Ramos (cell line): Measurements from ENCODE around the gene SELENOH.

Experiments
- in situ Hi-C: fragments of 300-500 bp; cut with MboI; formaldehyde crosslinking; loops from one replicate; pipeline ENCODE4 v1.14.3; 2022; ENCODE audit warnings: low sequenced_read_pairs; ENCODE audit not compliant: unreplicated experiment

Gene SELENOH

GRCh38 chr11:57744357-57744756, 3.1 kb downstream of the SELENOH start:
- in situ Hi-C loops: no loop called here

GRCh38 chr11:57745206-57745605, 3.9 kb downstream of the SELENOH start:
- in situ Hi-C loops: no loop called here

GRCh38 chr11:57746920-57747319, 5.6 kb downstream of the SELENOH start:
- in situ Hi-C loops: no loop called here

DNA sequence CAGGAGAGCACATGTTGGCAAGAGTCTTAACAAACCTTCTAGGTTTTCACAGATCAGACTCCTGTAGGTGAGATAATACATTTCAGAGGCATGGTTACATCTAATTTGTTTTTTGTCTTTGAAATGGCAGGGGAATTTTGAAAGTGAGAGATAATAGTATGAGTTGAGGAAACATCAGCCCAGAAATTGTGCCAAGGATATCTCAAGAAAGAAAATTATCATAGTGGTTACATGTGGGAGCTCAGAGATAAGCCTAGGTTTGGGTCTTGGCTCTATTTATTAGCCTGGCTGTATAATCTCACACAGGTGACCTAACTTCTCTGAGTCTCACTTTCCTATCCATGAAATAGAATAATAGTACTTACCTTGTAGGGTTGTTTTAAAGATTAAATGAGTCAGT, 9.9 kb downstream of the SELENOH start:
- in situ Hi-C loops: no loop called here

GRCh38 chr11:57751676-57752253, 10.5 kb downstream of the SELENOH start, which contains the start of gene BTBD18:
BTBD18 (minus strand) TSS chr11:57751819; CDS start chr11:57751188, 631 bp downstream.
- in situ Hi-C loops: no loop called here

DNA sequence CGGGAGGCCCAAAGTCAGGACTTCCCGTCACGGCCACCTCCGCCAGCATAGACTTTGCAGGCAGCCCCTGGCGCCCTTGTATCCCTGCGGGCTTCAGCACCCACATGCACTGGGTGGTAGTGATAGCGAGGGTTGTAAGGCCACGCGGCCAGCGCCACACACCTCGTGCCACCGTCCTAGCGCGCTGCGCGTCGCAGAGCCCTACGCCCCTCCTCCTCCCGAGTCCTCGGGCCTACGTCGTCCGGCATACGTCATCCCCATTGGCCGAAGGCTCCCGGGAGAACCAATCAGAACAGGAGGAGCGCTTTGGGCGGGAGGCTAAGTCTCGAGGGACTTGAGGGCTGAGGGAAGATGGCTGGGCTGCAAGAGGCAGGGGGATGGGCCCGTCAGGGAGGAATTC, 11.7 kb downstream of the SELENOH start:
- in situ Hi-C loops: no loop called here

DNA sequence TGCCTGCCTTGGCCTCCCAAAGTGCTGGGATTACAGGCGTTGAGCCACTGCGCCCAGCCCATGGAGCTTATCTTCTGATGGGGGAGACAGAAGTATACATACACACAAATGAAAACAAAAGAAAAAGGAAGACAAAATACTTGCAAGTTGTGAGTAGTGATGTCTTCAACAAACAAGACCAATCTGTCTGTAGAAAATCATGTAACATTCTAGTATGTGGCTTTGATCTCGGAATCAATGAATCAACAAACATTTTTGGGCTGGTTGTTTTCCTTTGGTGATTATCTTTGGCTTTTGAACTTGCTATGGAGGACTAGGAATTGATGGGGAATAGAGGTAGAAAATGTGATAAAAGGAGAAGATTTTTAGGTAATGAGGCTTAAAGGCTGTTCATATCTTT, 16.9 kb downstream of the SELENOH start:
- in situ Hi-C loops: no loop called here

DNA sequence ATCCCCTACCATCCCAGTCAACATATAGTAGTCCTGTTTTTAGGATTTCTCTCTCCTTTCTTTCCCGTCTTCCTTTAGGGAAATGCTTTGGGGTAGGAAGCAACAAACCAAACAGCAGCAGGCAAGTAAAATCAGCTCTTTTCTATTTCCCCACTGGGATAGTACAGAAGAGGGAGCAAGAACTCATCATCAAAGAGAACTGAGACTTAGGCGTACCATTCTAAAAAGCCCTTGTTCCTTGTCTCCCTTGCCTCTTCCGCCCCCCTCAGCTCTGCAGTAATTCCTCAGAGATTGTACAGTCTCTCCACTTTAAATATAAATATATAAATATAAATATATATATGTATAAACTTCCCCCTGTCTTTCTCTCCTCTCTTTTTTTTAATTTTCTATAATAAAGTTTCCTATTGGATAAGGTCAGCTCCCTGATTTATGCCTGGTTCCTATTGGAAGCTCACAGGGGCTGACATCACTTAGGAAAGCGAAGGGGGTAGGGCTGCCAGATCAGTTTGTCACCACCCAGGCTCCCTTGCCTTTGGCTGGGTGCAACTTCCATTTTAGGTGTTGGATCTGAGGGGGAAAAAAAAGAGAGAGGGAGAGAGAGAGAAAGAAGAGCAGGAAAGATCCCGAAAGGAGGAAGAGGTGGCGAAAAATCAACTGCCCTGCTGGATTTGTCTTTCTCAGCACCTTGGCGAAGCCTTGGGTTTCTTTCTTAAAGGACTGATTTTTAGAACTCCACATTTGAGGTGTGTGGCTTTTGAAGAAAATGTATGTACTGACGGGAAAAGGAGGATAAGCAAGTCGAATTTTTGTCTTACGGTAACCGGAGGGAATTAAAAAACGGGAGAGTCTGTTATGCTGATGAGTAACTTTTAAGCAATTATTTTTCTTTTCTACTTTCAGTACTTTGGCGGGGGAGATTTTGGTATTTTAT, 20.3 kb downstream of the SELENOH start, which contains the start of gene CTNND1:
Gene CTNND1, plus strand, starts transcription at position 502 of the 934 bp plus-strand sequence. CDS start 29,677 bp downstream, outside the sequence.
- in situ Hi-C loops: no loop called here

DNA sequence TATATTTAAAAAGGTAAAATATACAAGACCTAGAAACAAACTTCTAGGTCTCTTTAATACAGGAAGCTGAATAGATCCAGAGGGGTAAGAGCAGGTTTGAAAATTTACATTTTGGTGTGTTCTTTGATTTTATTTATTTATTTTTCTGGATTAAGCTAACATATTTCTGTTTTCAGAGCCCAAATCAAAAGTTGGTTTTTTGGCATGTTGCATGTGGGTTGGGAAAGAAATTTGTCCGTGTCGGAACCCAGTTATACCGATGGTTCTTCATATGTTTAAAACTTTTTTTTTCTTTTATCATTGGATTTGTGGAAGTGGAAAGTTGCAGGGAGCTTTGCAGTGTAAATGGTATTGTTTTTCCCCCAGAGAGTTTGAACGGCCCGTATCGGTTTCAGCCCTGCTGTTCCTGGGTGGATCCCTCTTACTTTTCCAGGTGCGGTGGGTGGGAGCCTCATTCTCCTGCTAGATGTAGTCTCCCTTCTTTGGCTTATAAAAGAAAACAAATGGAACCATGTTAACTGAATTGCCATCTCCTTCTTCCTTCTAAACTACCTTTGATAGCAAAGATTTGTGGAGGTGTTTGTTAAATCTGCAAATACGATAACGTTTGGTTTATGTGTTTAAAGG, 21.1 kb downstream of the SELENOH start:
- in situ Hi-C loops: no loop called here

DNA sequence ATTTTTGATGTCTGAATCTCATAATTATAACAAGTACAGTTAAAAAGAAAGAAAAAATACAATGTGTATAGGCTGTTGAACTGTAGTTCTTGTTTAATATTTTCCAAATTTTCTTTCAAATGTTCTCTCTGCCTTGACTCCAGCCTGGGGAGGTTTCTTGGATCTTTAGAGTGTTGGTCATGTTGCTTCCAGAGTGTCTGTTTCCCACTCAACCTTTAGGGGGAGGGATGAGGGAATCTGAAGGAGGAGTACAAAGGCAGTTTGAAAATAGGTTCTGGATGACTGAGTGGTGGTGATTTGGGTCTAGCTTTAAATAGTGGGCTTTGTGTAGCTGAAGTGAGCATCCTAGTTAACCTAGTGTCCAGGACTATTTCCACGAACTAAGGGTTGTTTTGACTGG, 22.3 kb downstream of the SELENOH start:
- in situ Hi-C loops: no loop called here

GRCh38 chr11:57764021-57764420, 22.7 kb downstream of the SELENOH start:
- in situ Hi-C loops: no loop called here

GRCh38 chr11:57764566-57764965, 23.3 kb downstream of the SELENOH start:
- in situ Hi-C loops: no loop called here

DNA sequence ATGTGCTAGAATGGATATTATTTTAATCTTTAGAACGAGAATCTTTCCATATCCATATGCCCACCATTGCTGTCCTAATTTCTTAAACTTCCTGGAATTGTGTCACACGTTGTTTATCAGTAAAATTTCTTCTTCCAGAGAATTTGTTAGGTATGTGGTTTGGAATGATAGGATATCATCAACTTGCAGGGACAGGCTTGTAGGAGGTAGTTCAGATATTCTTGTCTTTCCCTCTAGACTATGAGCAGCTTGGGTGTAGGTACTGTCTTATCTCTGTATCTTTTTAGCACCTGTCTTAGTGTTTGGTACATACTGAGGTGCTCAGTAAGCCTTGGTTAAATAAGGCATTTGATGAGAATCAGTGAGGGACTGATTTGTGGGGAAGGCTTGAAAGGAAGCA, 23.7 kb downstream of the SELENOH start:
- in situ Hi-C loops: no loop called here

DNA sequence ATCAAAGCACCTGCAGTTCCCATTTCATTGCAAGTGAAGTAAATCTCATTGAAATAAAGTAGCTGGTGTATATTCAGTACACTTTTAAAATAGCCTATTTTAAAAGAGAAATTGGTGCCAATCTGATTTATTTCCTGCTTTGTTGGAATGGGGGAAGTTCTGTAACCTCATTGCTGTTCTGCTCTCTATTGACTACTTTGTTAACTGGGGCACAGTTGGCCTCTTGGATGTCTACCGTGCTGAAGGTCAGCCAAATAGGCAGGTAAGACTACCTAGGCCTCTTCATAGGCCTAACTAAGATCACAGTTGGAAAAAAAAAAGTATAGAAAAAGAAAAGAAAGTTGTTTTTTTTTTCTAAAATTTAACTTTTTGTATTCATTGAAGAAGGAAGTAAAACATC, 29.5 kb downstream of the SELENOH start:
- in situ Hi-C loops: no loop called here

GRCh38 chr11:57771365-57771764, 30.1 kb downstream of the SELENOH start:
- in situ Hi-C loops: no loop called here

DNA sequence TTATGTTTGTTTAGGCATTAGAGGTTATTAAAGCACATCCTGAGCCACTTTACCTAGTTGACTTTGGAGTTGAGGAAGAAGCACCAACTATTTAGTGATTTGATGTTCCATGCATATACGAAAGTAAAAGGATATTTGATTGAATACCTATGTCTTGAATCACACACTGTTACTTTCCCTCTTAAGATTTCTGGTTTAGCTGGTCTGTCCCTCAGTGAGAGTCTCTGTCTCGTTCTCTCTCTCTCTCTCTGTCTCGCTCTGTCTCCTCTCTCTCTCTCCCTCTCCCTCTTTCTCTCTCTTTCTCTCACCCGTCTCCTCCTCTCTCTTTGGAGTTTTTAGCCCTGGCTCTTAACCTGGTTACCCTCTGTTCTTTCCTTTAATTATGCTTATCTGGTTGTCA, 31.3 kb downstream of the SELENOH start:
- in situ Hi-C loops: no loop called here

DNA sequence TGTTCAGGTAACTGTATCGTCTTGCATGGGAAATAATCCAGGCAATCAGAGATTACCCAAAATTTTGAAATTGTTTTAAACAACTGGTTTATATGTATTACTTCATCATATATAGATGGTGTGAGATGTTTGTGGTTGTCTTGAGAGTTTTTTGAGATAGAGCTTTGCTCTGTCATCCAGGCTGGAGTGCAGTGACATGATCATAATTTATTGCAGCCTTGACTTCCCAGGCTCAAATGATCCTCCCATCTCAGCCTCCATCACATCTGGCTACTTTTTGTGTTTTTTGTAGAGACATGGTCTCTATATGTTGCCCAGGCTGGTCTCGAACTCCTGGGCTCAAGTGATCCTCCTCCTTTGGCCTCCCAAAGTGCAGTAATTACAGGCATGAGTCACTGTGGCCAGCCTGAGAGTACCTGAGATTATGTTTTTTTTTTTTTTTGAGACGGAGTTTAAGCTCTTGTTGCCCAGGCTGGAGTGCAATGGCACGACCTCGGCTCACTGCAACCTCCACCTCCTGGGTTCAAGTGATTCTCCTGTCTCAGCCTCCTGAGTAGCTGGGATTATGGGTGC, 31.8 kb downstream of the SELENOH start:
- in situ Hi-C loops: no loop called here

GRCh38 chr11:57775491-57775890, 34.2 kb downstream of the SELENOH start:
- in situ Hi-C loops: no loop called here

GRCh38 chr11:57776031-57776521, 34.8 kb downstream of the SELENOH start:
- in situ Hi-C loops: no loop called here

DNA sequence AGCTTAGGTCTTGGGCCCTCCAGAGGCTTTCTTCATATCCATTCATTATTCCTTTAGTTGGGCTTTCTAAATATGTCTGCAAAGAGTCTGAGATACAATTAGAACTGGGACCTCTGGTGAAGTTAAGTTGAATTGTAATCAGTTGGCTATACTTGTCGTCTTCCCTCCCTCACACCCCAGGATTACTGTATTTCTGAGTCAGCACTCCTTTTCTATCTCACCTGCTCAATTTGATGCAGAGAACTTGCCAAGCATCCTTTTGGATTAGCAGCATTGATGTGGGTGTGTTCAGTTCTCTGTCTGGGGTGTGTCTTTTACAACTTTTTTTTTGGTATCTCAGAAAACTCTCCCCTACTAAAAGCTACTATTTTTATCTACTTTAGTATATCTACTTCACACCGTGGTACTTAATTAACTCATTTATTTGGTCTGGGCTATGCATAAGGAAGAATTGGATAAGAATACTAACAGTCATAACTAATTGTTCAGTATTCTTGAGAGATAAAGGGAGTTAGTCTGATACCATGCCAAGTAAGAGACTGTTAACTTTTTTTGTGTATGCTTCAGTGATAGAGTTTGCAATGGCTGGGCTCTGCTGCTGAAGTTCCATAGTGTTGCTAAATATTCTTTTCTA, 35.4 kb downstream of the SELENOH start:
- in situ Hi-C loops: no loop called here
